ENCODE measurements around the gene KLF4.

Gene KLF4

GRCh38 chr9:107484117-107484723, 5.3 kb downstream of the KLF4 start:
- no peak overlapping the region for H3K9ac ChIP-seq (ENCODE audit: low read length)
- H3K4me3 ChIP-seq (ENCODE audit: low read length): no peak overlapping the region
- no peak overlapping the region for H3K27ac ChIP-seq (ENCODE audit: low read depth, low read length)
- H3K27me3 ChIP-seq (ENCODE audit: control insufficient read depth, insufficient read depth, low read length): no peaks in the 10 kb centered on the region
- peaks cover 8% of the 10 kb centered on the region for H3K36me3 ChIP-seq (ENCODE audit: control insufficient read depth, insufficient read depth, low read length)
- H3K4me1 ChIP-seq (ENCODE audit: control insufficient read depth, insufficient read depth, low read length): no peaks in the 10 kb centered on the region

GRCh38 chr9:107483666-107484065, 5.9 kb downstream of the KLF4 start:
- H3K9ac ChIP-seq (ENCODE audit: low read length): no peak overlapping the region
- H3K4me1 ChIP-seq (ENCODE audit: control insufficient read depth, insufficient read depth, low read length): no peaks in the 10 kb centered on the region
- no peak overlapping the region for H3K27ac ChIP-seq (ENCODE audit: low read depth, low read length)
- no peak overlapping the region for H3K4me3 ChIP-seq (ENCODE audit: low read length)
- H3K36me3 ChIP-seq (ENCODE audit: control insufficient read depth, insufficient read depth, low read length): peaks cover 8% of the 10 kb centered on the region
- no peaks in the 10 kb centered on the region for H3K27me3 ChIP-seq (ENCODE audit: control insufficient read depth, insufficient read depth, low read length)

- Histone ChIP-seq H3K4me1 (ENCODE audit: control insufficient read depth, insufficient read depth, low read length) (no peaks in the 10 kb centered on the region), H3K4me3 (ENCODE audit: low read length) (no peak overlapping the region), H3K27me3 (ENCODE audit: control insufficient read depth, insufficient read depth, low read length) (no peaks in the 10 kb centered on the region), H3K9ac (ENCODE audit: low read length) (no peak overlapping the region), H3K36me3 (ENCODE audit: control insufficient read depth, insufficient read depth, low read length) (peaks cover 3% of the 10 kb centered on the region), H3K27ac (ENCODE audit: low read depth, low read length) (no peak overlapping the region)
Measured at GRCh38 chr9:107481035-107481434, 8.5 kb downstream of the KLF4 start.

- Histone ChIP-seq H3K36me3 (ENCODE audit: control insufficient read depth, insufficient read depth, low read length) (peaks cover 3% of the 10 kb centered on the region), H3K9ac (ENCODE audit: low read length) (no peak overlapping the region), H3K27ac (ENCODE audit: low read depth, low read length) (no peak overlapping the region), H3K4me3 (ENCODE audit: low read length) (no peak overlapping the region), H3K27me3 (ENCODE audit: control insufficient read depth, insufficient read depth, low read length) (no peaks in the 10 kb centered on the region), H3K4me1 (ENCODE audit: control insufficient read depth, insufficient read depth, low read length) (no peaks in the 10 kb centered on the region)
Measured at GRCh38 chr9:107480386-107480789, 9.2 kb downstream of the KLF4 start.

GRCh38 chr9:107478805-107479204, 10.8 kb downstream of the KLF4 start:
- no peaks in the 10 kb centered on the region for H3K4me1 ChIP-seq (ENCODE audit: control insufficient read depth, insufficient read depth, low read length)
- H3K27ac ChIP-seq (ENCODE audit: low read depth, low read length): no peak overlapping the region
- no peak overlapping the region for H3K9ac ChIP-seq (ENCODE audit: low read length)
- no peaks in the 10 kb centered on the region for H3K36me3 ChIP-seq (ENCODE audit: control insufficient read depth, insufficient read depth, low read length)
- H3K4me3 ChIP-seq (ENCODE audit: low read length): no peak overlapping the region
- no peaks in the 10 kb centered on the region for H3K27me3 ChIP-seq (ENCODE audit: control insufficient read depth, insufficient read depth, low read length)

GRCh38 chr9:107474124-107474523, 15.4 kb downstream of the KLF4 start:
- Histone ChIP-seq H3K36me3 (ENCODE audit: control insufficient read depth, insufficient read depth, low read length) (no peaks in the 10 kb centered on the region), H3K27me3 (ENCODE audit: control insufficient read depth, insufficient read depth, low read length) (no peaks in the 10 kb centered on the region), H3K9ac (ENCODE audit: low read length) (no peak overlapping the region), H3K4me3 (ENCODE audit: low read length) (no peak overlapping the region), H3K4me1 (ENCODE audit: control insufficient read depth, insufficient read depth, low read length) (no peaks in the 10 kb centered on the region), H3K27ac (ENCODE audit: low read depth, low read length) (no peak overlapping the region)

GRCh38 chr9:107472581-107473340, 16.8 kb downstream of the KLF4 start:
- H3K9ac ChIP-seq (ENCODE audit: low read length): no peak overlapping the region
- no peaks in the 10 kb centered on the region for H3K27me3 ChIP-seq (ENCODE audit: control insufficient read depth, insufficient read depth, low read length)
- no peak overlapping the region for H3K4me3 ChIP-seq (ENCODE audit: low read length)
- no peaks in the 10 kb centered on the region for H3K4me1 ChIP-seq (ENCODE audit: control insufficient read depth, insufficient read depth, low read length)
- no peaks in the 10 kb centered on the region for H3K36me3 ChIP-seq (ENCODE audit: control insufficient read depth, insufficient read depth, low read length)
- no peak overlapping the region for H3K27ac ChIP-seq (ENCODE audit: low read depth, low read length)

- Histone ChIP-seq H3K27ac (ENCODE audit: low read depth, low read length) (no peak overlapping the region), H3K9ac (ENCODE audit: low read length) (no peak overlapping the region), H3K4me1 (ENCODE audit: control insufficient read depth, insufficient read depth, low read length) (no peaks in the 10 kb centered on the region), H3K36me3 (ENCODE audit: control insufficient read depth, insufficient read depth, low read length) (no peaks in the 10 kb centered on the region), H3K27me3 (ENCODE audit: control insufficient read depth, insufficient read depth, low read length) (no peaks in the 10 kb centered on the region), H3K4me3 (ENCODE audit: low read length) (no peak overlapping the region)
Measured at GRCh38 chr9:107471552-107471951, 18.0 kb downstream of the KLF4 start.

- Histone ChIP-seq H3K27ac (ENCODE audit: low read depth, low read length) (no peak overlapping the region), H3K9ac (ENCODE audit: low read length) (no peak overlapping the region), H3K36me3 (ENCODE audit: control insufficient read depth, insufficient read depth, low read length) (no peaks in the 10 kb centered on the region), H3K4me3 (ENCODE audit: low read length) (no peak overlapping the region), H3K27me3 (ENCODE audit: control insufficient read depth, insufficient read depth, low read length) (no peaks in the 10 kb centered on the region), H3K4me1 (ENCODE audit: control insufficient read depth, insufficient read depth, low read length) (no peaks in the 10 kb centered on the region)
Measured at GRCh38 chr9:107467416-107467815, 22.2 kb downstream of the KLF4 start.

GRCh38 chr9:107466826-107467225, 22.7 kb downstream of the KLF4 start:
- Histone ChIP-seq H3K4me1 (ENCODE audit: control insufficient read depth, insufficient read depth, low read length) (no peaks in the 10 kb centered on the region), H3K36me3 (ENCODE audit: control insufficient read depth, insufficient read depth, low read length) (no peaks in the 10 kb centered on the region), H3K4me3 (ENCODE audit: low read length) (no peak overlapping the region), H3K27me3 (ENCODE audit: control insufficient read depth, insufficient read depth, low read length) (no peaks in the 10 kb centered on the region), H3K9ac (ENCODE audit: low read length) (no peak overlapping the region), H3K27ac (ENCODE audit: low read depth, low read length) (no peak overlapping the region)

- H3K27ac ChIP-seq (ENCODE audit: low read depth, low read length): no peak overlapping the region
Measured at GRCh38 chr9:107465467-107466451, 23.8 kb downstream of the KLF4 start.

GRCh38 chr9:107464516-107464915, 25.1 kb downstream of the KLF4 start:
- no peak overlapping the region for H3K9ac ChIP-seq (ENCODE audit: low read length)
- no peaks in the 10 kb centered on the region for H3K27me3 ChIP-seq (ENCODE audit: control insufficient read depth, insufficient read depth, low read length)
- no peaks in the 10 kb centered on the region for H3K4me1 ChIP-seq (ENCODE audit: control insufficient read depth, insufficient read depth, low read length)
- H3K4me3 ChIP-seq (ENCODE audit: low read length): no peak overlapping the region
- H3K27ac ChIP-seq (ENCODE audit: low read depth, low read length): no peak overlapping the region
- no peaks in the 10 kb centered on the region for H3K36me3 ChIP-seq (ENCODE audit: control insufficient read depth, insufficient read depth, low read length)

More at GRCh38 chr9:107465467-107466451, 23.8 kb downstream of the KLF4 start:
- H3K27me3 ChIP-seq (ENCODE audit: control insufficient read depth, insufficient read depth, low read length): no peaks in the 10 kb centered on the region
- no peak overlapping the region for H3K9ac ChIP-seq (ENCODE audit: low read length)
- no peaks in the 10 kb centered on the region for H3K4me1 ChIP-seq (ENCODE audit: control insufficient read depth, insufficient read depth, low read length)
- peak overlapping the region; percentile 66 for H3K4me3 ChIP-seq (ENCODE audit: low read length)
- no peaks in the 10 kb centered on the region for H3K36me3 ChIP-seq (ENCODE audit: control insufficient read depth, insufficient read depth, low read length)

Measured in rectal smooth muscle tissue (tissue), 1 donor.